Neural progenitor cell (in vitro differentiated cells): ENCODE results near the gene RANGAP1.

ENCODE experiments used
- CTCF ChIP-seq: fragments of 200-600 bp; sonication (generic); IDR thresholded peaks from 2 replicates; pipeline ENCODE4 v1.5.1; 2017; ENCODE audit warnings: antibody characterized with exemption, mild to moderate bottlenecking
- EZH2 ChIP-seq: fragments of 200-600 bp; sonication (generic); IDR thresholded peaks from 2 replicates; pipeline ENCODE4 v1.6.1; 2017; ENCODE audit warnings: antibody characterized with exemption, mild to moderate bottlenecking, moderate library complexity
- EZH2phosphoT487 ChIP-seq: fragments of 200-600 bp; sonication (generic); IDR thresholded peaks from 2 replicates; pipeline ENCODE4 v1.6.1; 2017; ENCODE audit warnings: antibody characterized with exemption

- TF ChIP-seq EZH2 = no peak
- TF ChIP-seq CTCF = no peak
- no peak for TF ChIP-seq EZH2phosphoT487
These were observed 33.6 kb downstream of the RANGAP1 start for GRCh38 chr22:41252365-41252764.
